ENCODE measurements around the gene SLA2.
A peak's percentile ranks its signal among the peaks of the same experiment; 100 is the strongest.
"Not testable (repeated sequence)": the region's sequence is repeated elsewhere in the genome, so short reads cannot be mapped to it uniquely, and the experiment has no call there.

SLA2 gene

GRCh38 chr20:36645998-36646397, at the start of gene SLA2:
Gene SLA2 (minus strand): TSS chr20:36646196. CDS start chr20:36641335, 4,861 bp downstream.
- DNase-seq (ENCODE audit: low spot score): no peak

- DNase-seq (ENCODE audit: low spot score): not testable (repeated sequence)
Observed at GRCh38 chr20:36695467-36695866, 49.5 kb upstream of the SLA2 start.

GRCh38 chr20:36688630-36689029, 42.6 kb upstream of the SLA2 start:
- no peak for DNase-seq (ENCODE audit: low spot score)

- DNase-seq (ENCODE audit: low spot score): no peak
Observed at GRCh38 chr20:36687850-36688249, 41.9 kb upstream of the SLA2 start.

- DNase-seq (ENCODE audit: low spot score): no peak
Observed at GRCh38 chr20:36686944-36687343, 40.9 kb upstream of the SLA2 start.

- no peak for DNase-seq (ENCODE audit: low spot score)
Observed at GRCh38 chr20:36686504-36686903, 40.5 kb upstream of the SLA2 start.

- no peak for DNase-seq (ENCODE audit: low spot score)
Observed at GRCh38 chr20:36684747-36685146, 38.8 kb upstream of the SLA2 start.

- no peak for DNase-seq (ENCODE audit: low spot score)
Observed at GRCh38 chr20:36682311-36682710, 36.3 kb upstream of the SLA2 start.

GRCh38 chr20:36677422-36677771, 31.4 kb upstream of the SLA2 start:
- no peak for DNase-seq (ENCODE audit: low spot score)

- DNase-seq (ENCODE audit: low spot score): no peak
Observed at GRCh38 chr20:36676701-36677421, 30.9 kb upstream of the SLA2 start.

- DNase-seq (ENCODE audit: low spot score): not testable (repeated sequence)
Observed at GRCh38 chr20:36675545-36675944, 29.5 kb upstream of the SLA2 start.

GRCh38 chr20:36672991-36673390, 27.0 kb upstream of the SLA2 start:
- DNase-seq (ENCODE audit: low spot score): no peak

GRCh38 chr20:36670665-36671357, 24.8 kb upstream of the SLA2 start:
- peak; percentile 35 for DNase-seq (ENCODE audit: low spot score)

GRCh38 chr20:36666181-36666740, 20.3 kb upstream of the SLA2 start:
- DNase-seq (ENCODE audit: low spot score): no peak

GRCh38 chr20:36663031-36663430, 17.0 kb upstream of the SLA2 start:
- no peak for DNase-seq (ENCODE audit: low spot score)

GRCh38 chr20:36658300-36658699, 12.3 kb upstream of the SLA2 start:
- no peak for DNase-seq (ENCODE audit: low spot score)

GRCh38 chr20:36656733-36657132, 10.7 kb upstream of the SLA2 start:
- no peak for DNase-seq (ENCODE audit: low spot score)

- no peak for DNase-seq (ENCODE audit: low spot score)
Observed at GRCh38 chr20:36655004-36655403, 9.0 kb upstream of the SLA2 start.

- DNase-seq (ENCODE audit: low spot score): no peak
Observed at GRCh38 chr20:36654506-36654905, 8.5 kb upstream of the SLA2 start.

- DNase-seq (ENCODE audit: low spot score): no peak
Observed at GRCh38 chr20:36653456-36653855, 7.5 kb upstream of the SLA2 start.

- DNase-seq (ENCODE audit: low spot score): no peak
Observed at GRCh38 chr20:36647196-36648121, 1.5 kb upstream of the SLA2 start.

- DNase-seq (ENCODE audit: low spot score): no peak
Observed at GRCh38 chr20:36646678-36647077, 682 bp upstream of the SLA2 start.
